Neuronal stem cell (in vitro differentiated cells): ENCODE results near the gene PLXNA4.

Experiments
- DNase-seq: peaks from one replicate; pipeline ENCODE4 v3.0.0-alpha.2; 2013; ENCODE audit warnings: low spot score
- H2AFZ ChIP-seq: one replicate; pipeline ENCODE4 v1.6.1; 2013; ENCODE audit warnings: mild to moderate bottlenecking, low read length, inconsistent platforms
- H2AK5ac ChIP-seq: 2 replicates; pipeline ENCODE4 v1.6.1; 2013; ENCODE audit warnings: low read depth, mild to moderate bottlenecking, inconsistent platforms, low read length, moderate library complexity, mixed read lengths
- H2BK120ac ChIP-seq: 2 replicates; pipeline ENCODE4 v1.6.1; 2013; ENCODE audit warnings: low read depth, mild to moderate bottlenecking, inconsistent platforms, low read length, moderate library complexity, mixed read lengths
- H2BK12ac ChIP-seq: one replicate; pipeline ENCODE4 v1.6.1; 2013; ENCODE audit warnings: low read length, inconsistent platforms
- H2BK15ac ChIP-seq: 2 replicates; pipeline ENCODE4 v1.6.1; 2013; ENCODE audit warnings: mild to moderate bottlenecking, low read length, inconsistent platforms, mixed read lengths
- H2BK5ac ChIP-seq: one replicate; pipeline ENCODE4 v1.6.1; 2013; ENCODE audit warnings: inconsistent platforms, mild to moderate bottlenecking, low read length, moderate library complexity
- H3K14ac ChIP-seq: one replicate; pipeline ENCODE4 v1.6.1; 2013; ENCODE audit warnings: low read length, inconsistent platforms
- H3K18ac ChIP-seq: 2 replicates; pipeline ENCODE4 v1.6.1; 2013; ENCODE audit warnings: low read length, inconsistent platforms
- H3K23ac ChIP-seq: 2 replicates; pipeline ENCODE4 v1.6.1; 2013; ENCODE audit warnings: low read depth, mild to moderate bottlenecking, mixed read lengths, low read length, inconsistent platforms; ENCODE audit not compliant: poor library complexity
- H3K27ac ChIP-seq: replicated peaks from 3 replicates; pipeline ENCODE4 v1.5.1; 2013; ENCODE audit warnings: low read length, inconsistent platforms
- H3K27me3 ChIP-seq, 3 experiments: 2 replicates each; pipeline ENCODE4 v1.6.1; 2013; ENCODE audit warnings: low read length in 3 of 3, mild to moderate bottlenecking in 2 of 3, inconsistent platforms in 1 of 3, low read depth in 1 of 3, mixed read lengths in 1 of 3, moderate library complexity in 1 of 3; ENCODE audit not compliant: control insufficient read depth in 3 of 3, insufficient read depth in 3 of 3
- H3K36me3 ChIP-seq, 2 donors: replicated peaks in 1 of 2; 2 replicates each; pipeline ENCODE4 v1.6.1; 2013; ENCODE audit warnings: low read length in 2 of 2; ENCODE audit not compliant: control insufficient read depth in 2 of 2, insufficient read depth in 2 of 2
- H3K4ac ChIP-seq: 2 replicates; pipeline ENCODE4 v1.6.1; 2013; ENCODE audit warnings: inconsistent platforms, mild to moderate bottlenecking, low read length, moderate library complexity
- H3K4me1 ChIP-seq, 2 donors: 1 replicate in 1 of 2; 2 replicates in 1 of 2; pipeline ENCODE4 v1.6.1; 2013; ENCODE audit warnings: low read length in 2 of 2, low read depth in 1 of 2; ENCODE audit not compliant: control insufficient read depth in 2 of 2, insufficient read depth in 1 of 2
- H3K4me2 ChIP-seq: one replicate; pipeline ENCODE4 v1.6.1; 2013; ENCODE audit warnings: mild to moderate bottlenecking, low read length, inconsistent platforms; ENCODE audit not compliant: insufficient read depth, poor library complexity, severe bottlenecking
- H3K4me3 ChIP-seq, 2 donors: 2 replicates each; pipeline ENCODE4 v1.5.1; 2013; ENCODE audit warnings: low read length in 2 of 2, mild to moderate bottlenecking in 2 of 2, inconsistent platforms in 1 of 2, moderate library complexity in 1 of 2
- H3K79me1 ChIP-seq: one replicate; pipeline ENCODE4 v1.6.1; 2013; ENCODE audit warnings: low read depth, mild to moderate bottlenecking, inconsistent platforms, low read length, moderate library complexity
- H3K9ac ChIP-seq: one replicate; pipeline ENCODE4 v1.6.1; 2013; ENCODE audit warnings: mild to moderate bottlenecking, low read depth, low read length, inconsistent platforms; ENCODE audit not compliant: poor library complexity
- H3K9me3 ChIP-seq, 2 donors: replicated peaks in 1 of 2; 2 replicates each; pipeline versions ENCODE3 to v1.6.1; 2013; ENCODE audit warnings: low read length in 2 of 2, mild to moderate bottlenecking in 2 of 2, inconsistent platforms in 1 of 2, low read depth in 1 of 2, mixed read lengths in 1 of 2, moderate library complexity in 1 of 2; ENCODE audit not compliant: control insufficient read depth in 2 of 2, insufficient read depth in 1 of 2
- H4K8ac ChIP-seq: one replicate; pipeline ENCODE4 v1.6.1; 2013; ENCODE audit warnings: low read depth, mild to moderate bottlenecking, inconsistent platforms, low read length, moderate library complexity
- H4K91ac ChIP-seq: one replicate; pipeline ENCODE4 v1.6.1; 2013; ENCODE audit warnings: low read length, low read depth, mild to moderate bottlenecking, inconsistent platforms; ENCODE audit not compliant: poor library complexity
- WGBS, 2 donors: extraction: QIAGEN DNeasy Blood & Tissue Kit; methylation state at CpG; one replicate each; pipeline ENCODE4 v1.1.7; 2013; ENCODE audit warnings: missing lambda C conversion rate in 2 of 2, mixed read lengths in 1 of 2; ENCODE audit not compliant: insufficient read length in 2 of 2, insufficient replicate concordance in 1 of 2; ENCODE audit errors: extremely low coverage in 2 of 2; 5-methylcytosine and 5-hydroxymethylcytosine counted together

Gene PLXNA4

DNA sequence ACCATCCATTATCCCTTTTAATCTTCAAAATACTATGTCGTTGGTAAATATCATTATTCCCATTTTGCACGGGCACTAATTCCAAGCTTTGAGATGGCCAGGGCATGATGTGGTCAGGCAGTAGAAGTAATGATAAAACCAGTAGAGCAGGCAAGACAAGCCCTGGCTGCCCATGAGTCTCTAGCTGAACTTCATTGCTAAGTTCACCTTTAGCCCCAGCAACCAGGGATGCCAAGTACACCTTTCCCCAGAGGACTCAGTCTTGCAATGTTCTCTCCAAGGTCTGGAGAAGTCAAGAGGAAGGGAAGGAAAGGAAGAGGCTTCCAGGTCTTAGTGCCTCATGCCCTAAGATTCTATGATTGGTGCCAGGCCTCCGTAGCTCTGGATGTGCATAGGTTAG lies 203.2 kb downstream of the PLXNA4 start:
- DNase-seq: no peak
- no peak overlapping the region for H4K8ac ChIP-seq
- no peaks in the 10 kb centered on the region for H3K36me3 ChIP-seq
- H3K9me3 ChIP-seq: no peaks in the 10 kb centered on the region
- H2AK5ac ChIP-seq: no peak overlapping the region
- H3K27ac ChIP-seq: no peak overlapping the region
- H2BK120ac ChIP-seq: no peak overlapping the region
- H3K14ac ChIP-seq: no peak overlapping the region
- H3K27me3 ChIP-seq: no peaks in the 10 kb centered on the region
- no peak overlapping the region for H2BK5ac ChIP-seq
- H3K9ac ChIP-seq: no peak overlapping the region
- no peak overlapping the region for H4K91ac ChIP-seq
- H3K4ac ChIP-seq: no peak overlapping the region
- H3K4me3 ChIP-seq: no peak overlapping the region
- no peak overlapping the region for H2BK15ac ChIP-seq
- no peak overlapping the region for H3K23ac ChIP-seq
- no peak overlapping the region for H2AFZ ChIP-seq
- H3K79me1 ChIP-seq: no peaks in the 10 kb centered on the region
- H3K4me2 ChIP-seq: no peak overlapping the region
- no peak overlapping the region for H3K18ac ChIP-seq
- no CpG with 5 or more reads among the region's 3 CpGs for WGBS, 2 donors
- no peak overlapping the region for H2BK12ac ChIP-seq
- H3K4me1 ChIP-seq: no peaks in the 10 kb centered on the region

DNA sequence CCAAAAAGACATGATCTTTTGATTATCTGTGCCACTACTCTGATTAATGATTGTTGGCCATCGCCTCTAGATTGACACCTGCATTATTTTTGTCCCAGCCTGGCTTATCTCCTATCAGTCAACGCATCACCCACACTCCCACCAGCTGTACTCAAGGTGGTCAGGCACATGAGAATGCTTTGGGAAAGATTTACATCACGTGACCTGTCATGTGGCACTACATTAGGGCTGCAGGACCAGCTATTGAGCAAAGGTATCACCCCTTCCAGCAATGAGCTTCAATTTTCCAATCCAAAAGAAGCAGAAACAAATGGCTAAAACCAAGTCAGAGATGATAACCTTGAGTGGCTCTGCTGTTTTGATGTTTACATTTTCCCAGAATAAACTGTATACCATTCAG lies 204.3 kb downstream of the PLXNA4 start:
- Histone ChIP-seq H3K18ac (no peak overlapping the region), H2BK5ac (no peak overlapping the region), H3K23ac (no peak overlapping the region), H3K4me2 (no peak overlapping the region), H4K91ac (no peak overlapping the region), H4K8ac (no peak overlapping the region), H2AFZ (no peak overlapping the region), H3K27ac (no peak overlapping the region), H3K79me1 (no peaks in the 10 kb centered on the region), H2AK5ac (no peak overlapping the region), H3K36me3 (no peaks in the 10 kb centered on the region), H3K14ac (no peak overlapping the region), H3K4me1 (no peaks in the 10 kb centered on the region), H3K4ac (no peak overlapping the region), H2BK12ac (no peak overlapping the region), H3K27me3 (no peaks in the 10 kb centered on the region), H3K9me3 (peaks cover 0 to 2% of the 10 kb centered on the region in 2 donors), H2BK15ac (no peak overlapping the region), H3K4me3 (no peak overlapping the region), H2BK120ac (no peak overlapping the region), H3K9ac (no peak overlapping the region)
- DNase-seq: no peak
- WGBS, 2 donors: no CpG with 5 or more reads among the region's 3 CpGs

DNA sequence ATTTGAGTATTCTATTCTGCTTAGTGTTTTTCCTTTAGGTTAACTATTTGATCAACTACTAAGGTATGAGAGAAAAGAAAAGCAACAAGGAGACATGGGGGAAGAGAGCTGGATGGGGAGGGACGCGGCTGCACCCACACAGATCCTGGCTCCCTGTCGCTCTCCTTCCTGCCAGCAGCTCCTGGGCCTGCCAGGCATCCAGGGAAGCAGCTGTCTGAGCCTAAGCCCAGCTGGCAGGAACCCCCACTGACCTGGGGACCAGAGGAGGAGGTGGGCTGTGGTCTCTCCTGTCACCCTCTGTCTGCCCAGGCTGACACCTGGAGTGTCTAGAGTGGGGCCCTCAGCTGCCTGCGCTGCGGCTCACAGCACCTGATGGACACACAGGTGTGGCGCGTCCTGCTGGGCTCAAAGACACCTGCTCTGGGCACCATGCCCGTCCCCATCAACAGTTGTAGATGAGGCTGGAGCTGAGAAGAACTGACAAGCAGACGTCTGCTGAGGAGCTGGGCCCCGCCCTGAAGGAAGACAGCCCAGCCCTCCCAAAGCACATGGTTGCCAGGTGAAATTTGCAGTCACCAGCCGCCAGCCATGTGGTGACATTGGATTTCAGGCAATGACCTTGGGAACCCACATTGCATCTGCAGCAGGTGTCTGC lies 207.9 kb downstream of the PLXNA4 start:
- Histone ChIP-seq H3K36me3 (no peaks in the 10 kb centered on the region), H2BK12ac (no peak overlapping the region), H4K8ac (no peak overlapping the region), H3K27me3 (no peaks in the 10 kb centered on the region), H2AFZ (no peak overlapping the region), H2BK120ac (no peak overlapping the region), H3K9me3 (peaks cover 0 to 2% of the 10 kb centered on the region in 2 donors), H2AK5ac (no peak overlapping the region), H3K18ac (peak overlapping the region; percentile 48), H2BK5ac (no peak overlapping the region), H4K91ac (no peak overlapping the region), H3K14ac (no peak overlapping the region), H2BK15ac (no peak overlapping the region), H3K23ac (no peak overlapping the region), H3K27ac (no peak overlapping the region), H3K4me1 (no peaks in the 10 kb centered on the region), H3K79me1 (no peaks in the 10 kb centered on the region), H3K9ac (no peak overlapping the region), H3K4me3 (no peak overlapping the region), H3K4me2 (no peak overlapping the region), H3K4ac (no peak overlapping the region)
- no peak for DNase-seq
- WGBS, 2 donors: no CpG with 5 or more reads among the region's 11 CpGs

DNA sequence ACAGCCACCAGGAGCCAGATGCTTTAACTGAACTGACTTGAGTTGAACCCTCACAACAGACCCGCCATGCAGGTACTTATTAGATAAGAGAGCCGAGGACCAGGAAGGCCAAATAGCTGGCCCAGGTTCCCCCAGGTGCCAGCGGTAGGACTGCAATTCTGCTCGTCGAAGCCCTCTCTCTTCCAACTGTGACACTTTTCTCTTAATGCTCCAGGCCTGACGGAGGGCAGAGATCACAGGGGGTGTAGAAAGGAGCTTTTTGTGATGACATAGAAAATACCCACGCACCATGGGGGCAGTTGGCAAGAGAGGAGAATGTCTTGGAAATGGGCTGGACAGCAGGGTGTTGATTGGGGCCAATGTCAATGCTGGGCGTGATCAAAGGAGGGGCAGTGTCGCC lies 208.5 kb downstream of the PLXNA4 start:
- H3K18ac ChIP-seq: no peak overlapping the region
- no peaks in the 10 kb centered on the region for H3K27me3 ChIP-seq
- no peak overlapping the region for H3K4me3 ChIP-seq
- no CpG with 5 or more reads among the region's 9 CpGs for WGBS, 2 donors
- H3K9ac ChIP-seq: no peak overlapping the region
- H3K79me1 ChIP-seq: no peaks in the 10 kb centered on the region
- H3K23ac ChIP-seq: no peak overlapping the region
- no peak overlapping the region for H3K4ac ChIP-seq
- no peak overlapping the region for H2AFZ ChIP-seq
- H3K36me3 ChIP-seq: no peaks in the 10 kb centered on the region
- no peak overlapping the region for H2BK120ac ChIP-seq
- no peak overlapping the region for H4K91ac ChIP-seq
- no peak overlapping the region for H3K4me2 ChIP-seq
- no peak overlapping the region for H2BK12ac ChIP-seq
- no peaks in the 10 kb centered on the region for H3K4me1 ChIP-seq
- H2AK5ac ChIP-seq: no peak overlapping the region
- DNase-seq: no peak
- no peak overlapping the region for H2BK5ac ChIP-seq
- H4K8ac ChIP-seq: no peak overlapping the region
- peaks cover 0 to 2% of the 10 kb centered on the region in 2 donors for H3K9me3 ChIP-seq
- no peak overlapping the region for H2BK15ac ChIP-seq
- no peak overlapping the region for H3K27ac ChIP-seq
- no peak overlapping the region for H3K14ac ChIP-seq
